Endodermal cell (in vitro differentiated cells): ENCODE data around the gene IRS4. TPM values are rescaled to one million over a fixed set of nuclear protein-coding genes. Genes with fewer than 3 reads are reported as not detected.

Experiments
- DNase-seq: peaks from one replicate; pipeline ENCODE4 v3.0.0-alpha.2; 2017
- H3K27ac ChIP-seq: 2 replicates; pipeline ENCODE4 v1.5.1; 2013; ENCODE audit warnings: mild to moderate bottlenecking, low read depth, low read length, moderate library complexity
- H3K27me3 ChIP-seq: 2 replicates; pipeline ENCODE4 v1.6.1; 2013; ENCODE audit warnings: mild to moderate bottlenecking, low read length, moderate library complexity; ENCODE audit not compliant: insufficient read depth, control insufficient read depth, poor library complexity, severe bottlenecking
- H3K36me3 ChIP-seq: 2 replicates; pipeline ENCODE4 v1.7.0; 2013; ENCODE audit warnings: mild to moderate bottlenecking, low read length, moderate library complexity; ENCODE audit not compliant: control insufficient read depth, insufficient read depth
- H3K4me1 ChIP-seq: one replicate; pipeline ENCODE4 v1.7.0; 2013; ENCODE audit warnings: low read length; ENCODE audit not compliant: control insufficient read depth, insufficient read depth
- H3K4me3 ChIP-seq: 2 replicates; pipeline ENCODE4 v1.5.1; 2013; ENCODE audit warnings: mild to moderate bottlenecking, low read length, moderate library complexity
- H3K9ac ChIP-seq: 2 replicates; pipeline ENCODE4 v1.6.1; 2013; ENCODE audit warnings: mild to moderate bottlenecking, low read length, moderate library complexity; ENCODE audit not compliant: poor library complexity, severe bottlenecking; ENCODE audit errors: extremely low read depth
- H3K9me3 ChIP-seq: 2 replicates; pipeline ENCODE4 v1.6.1; 2013; ENCODE audit warnings: mild to moderate bottlenecking, low read length, moderate library complexity; ENCODE audit not compliant: control insufficient read depth
- H3K27ac Mint-ChIP-seq: 2 replicates; pipeline ENCODE4 v1.8.0; 2020; ENCODE audit warnings: mixed read lengths
- H3K27me3 Mint-ChIP-seq: 2 replicates; pipeline ENCODE4 v1.8.0; 2021; ENCODE audit warnings: mild to moderate bottlenecking, mixed read lengths; ENCODE audit not compliant: insufficient read depth
- H3K36me3 Mint-ChIP-seq: 2 replicates; pipeline ENCODE4 v1.8.0; 2020; ENCODE audit warnings: low read depth, mixed read lengths
- H3K4me1 Mint-ChIP-seq: 2 replicates; pipeline ENCODE4 v1.8.0; 2020; ENCODE audit warnings: mixed read lengths
- H3K4me3 Mint-ChIP-seq: 2 replicates; pipeline ENCODE4 v1.8.0; 2020; ENCODE audit warnings: mild to moderate bottlenecking, moderate library complexity, mixed read lengths
- H3K9me3 Mint-ChIP-seq: 2 replicates; pipeline ENCODE4 v1.8.0; 2020; ENCODE audit warnings: mild to moderate bottlenecking, mixed read lengths
- WGBS, 2 experiments: methylation state at CpG; one replicate each; pipeline versions ENCODE4 v1.1.5 to v1.1.7; 2013; ENCODE audit warnings: missing lambda C conversion rate in 2 of 2, mixed read lengths in 1 of 2; ENCODE audit not compliant: insufficient coverage in 1 of 2, insufficient read length in 1 of 2; 5-methylcytosine and 5-hydroxymethylcytosine counted together
- total RNA-seq, 2 donors: library from RNA; stranded (reverse); fragmentation: NEBNext Ultra II Directional in 1 of 2; extraction: Animal tissue kit (Norgen Biotek cat#: 25700) in 1 of 2; gene quantifications; 2 replicates in 1 of 2; 3 replicates in 1 of 2; pipeline ENCODE4 v1.2.1, GENCODE V29; 2021
- TF ChIP-seq, protein P1 (sequence below): fragments of 200-600 bp; sonication (generic); conservative IDR thresholded peaks from 2 replicates; pipeline ENCODE4 v1.5.0; 2021; ENCODE audit warnings: antibody characterized with exemption, mild to moderate bottlenecking

IRS4 gene
- total RNA-seq, 2 donors from 2014 or later: 1.9 to 10.2 TPM

DNA sequence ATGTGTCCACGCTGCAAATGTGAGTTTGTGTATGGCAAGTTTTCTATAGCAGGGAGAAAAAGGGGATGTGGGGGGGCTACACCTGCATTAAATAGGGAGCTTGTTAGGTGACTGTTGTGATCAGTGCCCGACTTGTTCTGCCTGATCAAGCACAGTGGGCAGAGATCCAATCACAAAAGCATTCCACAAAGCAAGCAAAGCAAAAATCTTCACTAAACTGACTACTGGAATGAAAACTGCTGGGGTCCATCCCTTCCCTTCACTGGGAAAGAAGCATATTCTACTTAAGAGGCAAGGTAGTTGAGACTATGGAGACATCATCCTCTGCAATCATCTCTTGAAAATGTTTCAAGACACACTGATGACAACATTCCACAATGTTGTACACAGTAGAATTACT is 5.2 kb downstream of the IRS4 start:
- no peak overlapping the region for H3K27ac ChIP-seq
- no peak overlapping the region for H3K9ac ChIP-seq
- Mint-ChIP-seq H3K4me3 (peak overlapping the region; percentile 66), H3K36me3 (no peaks in the 10 kb centered on the region), H3K27ac (no peak overlapping the region), H3K4me1 (peaks cover 48% of the 10 kb centered on the region), H3K9me3 (no peaks in the 10 kb centered on the region), H3K27me3 (peaks cover 46% of the 10 kb centered on the region)
- H3K4me1 ChIP-seq: no peaks in the 10 kb centered on the region
- H3K36me3 ChIP-seq: no peaks in the 10 kb centered on the region
- H3K9me3 ChIP-seq: no peaks in the 10 kb centered on the region
- no peak overlapping the region for H3K4me3 ChIP-seq
- TF ChIP-seq, protein P1, sequence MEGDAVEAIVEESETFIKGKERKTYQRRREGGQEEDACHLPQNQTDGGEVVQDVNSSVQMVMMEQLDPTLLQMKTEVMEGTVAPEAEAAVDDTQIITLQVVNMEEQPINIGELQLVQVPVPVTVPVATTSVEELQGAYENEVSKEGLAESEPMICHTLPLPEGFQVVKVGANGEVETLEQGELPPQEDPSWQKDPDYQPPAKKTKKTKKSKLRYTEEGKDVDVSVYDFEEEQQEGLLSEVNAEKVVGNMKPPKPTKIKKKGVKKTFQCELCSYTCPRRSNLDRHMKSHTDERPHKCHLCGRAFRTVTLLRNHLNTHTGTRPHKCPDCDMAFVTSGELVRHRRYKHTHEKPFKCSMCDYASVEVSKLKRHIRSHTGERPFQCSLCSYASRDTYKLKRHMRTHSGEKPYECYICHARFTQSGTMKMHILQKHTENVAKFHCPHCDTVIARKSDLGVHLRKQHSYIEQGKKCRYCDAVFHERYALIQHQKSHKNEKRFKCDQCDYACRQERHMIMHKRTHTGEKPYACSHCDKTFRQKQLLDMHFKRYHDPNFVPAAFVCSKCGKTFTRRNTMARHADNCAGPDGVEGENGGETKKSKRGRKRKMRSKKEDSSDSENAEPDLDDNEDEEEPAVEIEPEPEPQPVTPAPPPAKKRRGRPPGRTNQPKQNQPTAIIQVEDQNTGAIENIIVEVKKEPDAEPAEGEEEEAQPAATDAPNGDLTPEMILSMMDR: no peak
- H3K27me3 ChIP-seq: peaks cover 47% of the 10 kb centered on the region
- peak; percentile 62 for DNase-seq
- WGBS, 2 experiments: 23% methylated on average over 2 of the region's 2 CpGs; no CpG with 5 or more reads in 1 of the 2 experiments

DNA sequence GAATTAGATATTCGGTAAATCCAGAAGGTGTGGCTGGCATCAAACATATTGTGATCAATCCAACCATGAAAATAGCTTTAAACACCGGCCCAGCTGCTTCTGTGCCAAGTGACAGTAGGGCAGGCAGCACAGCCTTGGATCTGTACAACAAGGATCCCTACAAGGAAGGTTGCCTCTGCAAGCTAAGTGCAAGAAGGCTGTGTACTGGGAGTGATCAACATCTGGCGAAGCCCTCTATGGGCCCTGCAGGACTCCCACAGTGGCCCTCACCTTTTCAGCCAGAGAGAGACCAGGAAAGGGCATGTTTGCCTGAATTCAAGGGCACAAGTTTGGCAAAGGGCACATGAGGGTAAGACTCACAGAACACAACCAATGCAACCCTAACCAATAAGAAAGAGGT is 9.6 kb downstream of the IRS4 start:
- no peak overlapping the region for H3K27ac ChIP-seq
- Mint-ChIP-seq H3K27me3 (peaks cover 7% of the 10 kb centered on the region), H3K9me3 (no peaks in the 10 kb centered on the region), H3K4me1 (peaks cover 35% of the 10 kb centered on the region), H3K27ac (no peak overlapping the region), H3K36me3 (no peaks in the 10 kb centered on the region), H3K4me3 (no peak overlapping the region)
- H3K27me3 ChIP-seq: peaks cover 4% of the 10 kb centered on the region
- TF ChIP-seq, protein P1: no peak
- no peak overlapping the region for H3K4me3 ChIP-seq
- WGBS, 2 experiments: 80 to 87% methylated on average over 2 to 3 of the region's 3 CpGs
- H3K4me1 ChIP-seq: no peaks in the 10 kb centered on the region
- no peak for DNase-seq
- no peaks in the 10 kb centered on the region for H3K9me3 ChIP-seq
- H3K9ac ChIP-seq: no peak overlapping the region
- H3K36me3 ChIP-seq: no peaks in the 10 kb centered on the region

DNA sequence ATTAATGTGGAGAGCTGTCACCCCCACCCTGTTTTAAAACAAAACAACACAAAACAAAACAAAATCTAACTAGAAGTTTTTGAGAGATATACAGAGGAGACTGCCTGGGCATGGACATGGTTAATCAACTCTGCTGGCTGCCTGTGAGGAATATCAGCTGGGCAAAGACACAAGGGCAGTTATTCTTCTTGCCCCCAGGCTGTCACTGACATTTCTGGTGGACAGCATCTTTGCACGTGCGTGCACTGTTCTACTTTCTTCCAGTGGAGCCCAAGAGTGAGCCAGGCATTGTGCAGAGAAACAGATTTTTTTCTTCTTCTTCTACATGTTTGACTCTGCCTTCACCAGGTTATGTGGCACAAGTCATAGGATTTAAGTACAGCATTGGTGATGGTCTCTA is 13.8 kb downstream of the IRS4 start:
- Mint-ChIP-seq H3K9me3 (no peaks in the 10 kb centered on the region), H3K4me3 (no peak overlapping the region), H3K36me3 (peaks cover 2% of the 10 kb centered on the region), H3K4me1 (peaks cover 18% of the 10 kb centered on the region), H3K27ac (no peak overlapping the region), H3K27me3 (no peaks in the 10 kb centered on the region)
- no peaks in the 10 kb centered on the region for H3K9me3 ChIP-seq
- no peak overlapping the region for H3K9ac ChIP-seq
- H3K4me3 ChIP-seq: no peak overlapping the region
- TF ChIP-seq, protein P1: no peak
- no peaks in the 10 kb centered on the region for H3K4me1 ChIP-seq
- 95% methylated on average over 2 of the region's 2 CpGs; no CpG with 5 or more reads in 1 of the 2 experiments for WGBS, 2 experiments
- no peaks in the 10 kb centered on the region for H3K27me3 ChIP-seq
- H3K36me3 ChIP-seq: no peaks in the 10 kb centered on the region
- no peak overlapping the region for H3K27ac ChIP-seq
- no peak for DNase-seq
